Measurements from ENCODE around the gene NTM. TPM values are rescaled to one million over a fixed set of nuclear protein-coding genes. Genes with fewer than 3 reads are reported as not detected.

The NTM gene
- total and polyA plus RNA-seq, 12 donors: 0.26 to 11.5 (median 4.0) TPM

DNA sequence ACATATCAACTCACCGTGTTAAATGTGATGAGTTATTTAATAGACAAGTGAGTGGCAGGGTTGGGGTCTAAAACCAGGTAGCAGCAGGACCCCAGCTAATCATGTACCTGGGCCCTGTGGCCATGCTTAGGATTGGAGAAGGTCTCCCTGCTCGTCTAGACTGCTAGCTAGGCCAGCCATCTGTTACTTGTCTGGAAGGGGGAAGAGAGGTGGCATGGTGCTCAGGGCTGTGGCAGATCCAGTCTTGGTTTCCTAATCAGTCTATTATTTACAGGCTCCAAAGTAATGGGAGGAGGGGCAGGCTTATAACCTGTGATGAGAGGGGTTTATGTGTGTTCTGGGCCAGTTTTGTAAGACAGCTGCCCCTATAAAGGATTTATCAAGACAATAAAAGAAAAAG is 105.9 kb downstream of the NTM start:
- H3K27ac ChIP-seq: no peak overlapping the region
- intact Hi-C loops (cut with DNase I): no loop called here
- no peaks in the 10 kb centered on the region for H3K36me3 ChIP-seq (replicated peaks in 1 of 2)
- TF ChIP-seq POLR2A (IDR thresholded peaks at IDR 0.05): no peak
- TF ChIP-seq, protein P1, sequence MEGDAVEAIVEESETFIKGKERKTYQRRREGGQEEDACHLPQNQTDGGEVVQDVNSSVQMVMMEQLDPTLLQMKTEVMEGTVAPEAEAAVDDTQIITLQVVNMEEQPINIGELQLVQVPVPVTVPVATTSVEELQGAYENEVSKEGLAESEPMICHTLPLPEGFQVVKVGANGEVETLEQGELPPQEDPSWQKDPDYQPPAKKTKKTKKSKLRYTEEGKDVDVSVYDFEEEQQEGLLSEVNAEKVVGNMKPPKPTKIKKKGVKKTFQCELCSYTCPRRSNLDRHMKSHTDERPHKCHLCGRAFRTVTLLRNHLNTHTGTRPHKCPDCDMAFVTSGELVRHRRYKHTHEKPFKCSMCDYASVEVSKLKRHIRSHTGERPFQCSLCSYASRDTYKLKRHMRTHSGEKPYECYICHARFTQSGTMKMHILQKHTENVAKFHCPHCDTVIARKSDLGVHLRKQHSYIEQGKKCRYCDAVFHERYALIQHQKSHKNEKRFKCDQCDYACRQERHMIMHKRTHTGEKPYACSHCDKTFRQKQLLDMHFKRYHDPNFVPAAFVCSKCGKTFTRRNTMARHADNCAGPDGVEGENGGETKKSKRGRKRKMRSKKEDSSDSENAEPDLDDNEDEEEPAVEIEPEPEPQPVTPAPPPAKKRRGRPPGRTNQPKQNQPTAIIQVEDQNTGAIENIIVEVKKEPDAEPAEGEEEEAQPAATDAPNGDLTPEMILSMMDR (IDR thresholded peaks at IDR 0.05): no peak
- no peaks in the 10 kb centered on the region for H3K9me3 ChIP-seq (replicated peaks in 1 of 3)
- H3K4me3 ChIP-seq: no peak overlapping the region
- no peaks in the 10 kb centered on the region for H3K4me1 ChIP-seq (replicated peaks in 1 of 2)
- 41 to 80% (median 56%) methylated on average over 2 of the region's 2 CpGs for WGBS, 4 donors
- no peaks in the 10 kb centered on the region for H3K27me3 ChIP-seq
- DNase-seq: no peak

DNA sequence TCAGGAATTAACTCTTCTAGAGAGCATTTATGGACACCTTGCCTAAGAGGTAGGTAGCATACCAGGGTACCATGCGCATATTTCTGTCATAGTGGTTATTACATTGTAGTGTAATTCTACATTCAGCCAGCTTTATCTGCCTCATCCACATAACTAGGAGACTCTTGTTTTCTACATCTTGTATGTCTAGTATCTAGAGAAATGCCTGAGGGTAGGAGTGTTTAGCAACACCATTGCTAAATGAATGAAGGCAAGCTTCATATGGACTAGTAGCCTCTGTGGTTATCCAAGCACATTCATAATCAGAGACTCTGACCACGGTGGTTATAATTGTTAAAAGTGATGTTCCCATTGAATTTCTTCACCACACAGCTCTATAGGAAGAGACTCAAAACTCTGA is 107.9 kb downstream of the NTM start:
- H3K27ac ChIP-seq: no peak overlapping the region
- TF ChIP-seq POLR2A (IDR thresholded peaks at IDR 0.05): no peak
- TF ChIP-seq, protein P1 (IDR thresholded peaks at IDR 0.05): no peak
- no peaks in the 10 kb centered on the region for H3K27me3 ChIP-seq
- DNase-seq: no peak
- intact Hi-C loops (cut with DNase I): no loop called here
- 89 to 95% (median 91%) methylated on average over 2 of the region's 2 CpGs for WGBS, 4 donors
- no peaks in the 10 kb centered on the region for H3K36me3 ChIP-seq (replicated peaks in 1 of 2)
- H3K4me3 ChIP-seq: no peak overlapping the region
- H3K4me1 ChIP-seq (replicated peaks in 1 of 2): no peaks in the 10 kb centered on the region
- H3K9me3 ChIP-seq (replicated peaks in 1 of 3): no peaks in the 10 kb centered on the region

DNA sequence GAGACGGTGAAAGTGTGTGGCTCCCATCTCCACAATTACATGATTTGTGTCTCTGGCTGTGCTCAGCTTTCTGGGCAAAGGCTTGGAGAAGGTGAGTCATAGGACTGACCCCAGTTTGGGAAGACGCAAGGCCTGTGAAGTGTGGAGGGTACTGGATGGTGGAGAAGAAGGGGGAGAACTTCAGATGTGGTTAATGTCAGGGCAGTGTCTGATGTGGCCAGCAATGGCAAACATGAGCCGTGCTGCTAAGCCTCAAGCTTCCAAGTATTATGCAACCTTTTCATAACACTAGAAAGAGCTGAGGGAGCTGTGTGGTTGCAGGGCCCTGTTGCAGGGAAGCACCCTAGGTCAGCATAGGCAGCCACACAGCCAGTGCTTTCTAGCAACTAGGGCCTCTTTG is 110.9 kb downstream of the NTM start:
- Histone ChIP-seq H3K27ac (no peak overlapping the region), H3K4me3 (no peak overlapping the region), H3K36me3 (replicated peaks in 1 of 2) (no peaks in the 10 kb centered on the region), H3K27me3 (no peaks in the 10 kb centered on the region), H3K9me3 (replicated peaks in 1 of 3) (no peaks in the 10 kb centered on the region), H3K4me1 (replicated peaks in 1 of 2) (no peaks in the 10 kb centered on the region)
- no peak for DNase-seq
- intact Hi-C loops (cut with DNase I): no loop called here
- TF ChIP-seq POLR2A (IDR thresholded peaks at IDR 0.05): no peak
- TF ChIP-seq, protein P1 (IDR thresholded peaks at IDR 0.05): no peak
- 79 to 90% (median 86%) methylated on average over 3 of the region's 3 CpGs for WGBS, 4 donors

DNA sequence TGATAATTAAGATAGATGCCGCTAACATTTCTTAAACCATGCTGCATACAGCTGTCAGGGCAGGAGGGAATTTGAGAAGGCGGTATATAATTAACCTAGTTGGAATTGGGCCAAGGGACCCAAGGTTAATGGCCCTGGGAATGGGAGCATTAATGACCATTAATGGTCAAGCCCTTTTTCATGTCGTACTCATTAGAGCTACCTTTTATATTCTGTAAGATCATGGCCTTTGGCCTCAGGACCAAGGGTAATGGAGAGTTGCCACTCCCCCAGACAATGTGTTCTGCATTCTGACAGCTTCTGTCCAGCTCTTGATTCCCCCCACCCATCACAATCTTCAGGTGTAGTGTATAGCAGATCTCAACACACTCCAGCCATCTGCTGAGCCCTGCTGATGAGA is 111.6 kb downstream of the NTM start:
- Histone ChIP-seq H3K4me1 (replicated peaks in 1 of 2) (no peaks in the 10 kb centered on the region), H3K27me3 (no peaks in the 10 kb centered on the region), H3K36me3 (replicated peaks in 1 of 2) (no peaks in the 10 kb centered on the region), H3K4me3 (no peak overlapping the region), H3K27ac (no peak overlapping the region), H3K9me3 (replicated peaks in 1 of 3) (no peaks in the 10 kb centered on the region)
- 88 to 96% (median 89%) methylated on average over 3 of the region's 3 CpGs for WGBS, 4 donors
- DNase-seq: no peak
- intact Hi-C loops (cut with DNase I): no loop called here
- TF ChIP-seq, protein P1 (IDR thresholded peaks at IDR 0.05): no peak
- TF ChIP-seq POLR2A (IDR thresholded peaks at IDR 0.05): no peak

Data from adrenal gland (tissue), 12 donors.